ENCODE measurements around the gene URB1.

- TF ChIP-seq, protein P1, sequence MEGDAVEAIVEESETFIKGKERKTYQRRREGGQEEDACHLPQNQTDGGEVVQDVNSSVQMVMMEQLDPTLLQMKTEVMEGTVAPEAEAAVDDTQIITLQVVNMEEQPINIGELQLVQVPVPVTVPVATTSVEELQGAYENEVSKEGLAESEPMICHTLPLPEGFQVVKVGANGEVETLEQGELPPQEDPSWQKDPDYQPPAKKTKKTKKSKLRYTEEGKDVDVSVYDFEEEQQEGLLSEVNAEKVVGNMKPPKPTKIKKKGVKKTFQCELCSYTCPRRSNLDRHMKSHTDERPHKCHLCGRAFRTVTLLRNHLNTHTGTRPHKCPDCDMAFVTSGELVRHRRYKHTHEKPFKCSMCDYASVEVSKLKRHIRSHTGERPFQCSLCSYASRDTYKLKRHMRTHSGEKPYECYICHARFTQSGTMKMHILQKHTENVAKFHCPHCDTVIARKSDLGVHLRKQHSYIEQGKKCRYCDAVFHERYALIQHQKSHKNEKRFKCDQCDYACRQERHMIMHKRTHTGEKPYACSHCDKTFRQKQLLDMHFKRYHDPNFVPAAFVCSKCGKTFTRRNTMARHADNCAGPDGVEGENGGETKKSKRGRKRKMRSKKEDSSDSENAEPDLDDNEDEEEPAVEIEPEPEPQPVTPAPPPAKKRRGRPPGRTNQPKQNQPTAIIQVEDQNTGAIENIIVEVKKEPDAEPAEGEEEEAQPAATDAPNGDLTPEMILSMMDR (conservative IDR thresholded peaks at IDR 0.05; ENCODE audit: low read length): no peak
- TF ChIP-seq EZH2phosphoT487 (IDR thresholded peaks at IDR 0.05; ENCODE audit: borderline replicate concordance, low read depth, low read length): no peak
Observed at GRCh38 chr21:32312976-32313375, 79.8 kb downstream of the URB1 start.
